CD14-positive monocyte (primary cell): ENCODE measurements around the gene IL4R. TPM values are rescaled to one million over a fixed set of nuclear protein-coding genes. Genes with fewer than 3 reads are reported as not detected.
"Not testable (repeated sequence)": the region's sequence is repeated elsewhere in the genome, so short reads cannot be mapped to it uniquely, and the experiment has no call there.

ENCODE experiments used
- DNase-seq, 3 donors: peaks; one replicate each; pipeline ENCODE4 v3.0.0-alpha.2; 2011 to 2022
- H2AFZ ChIP-seq: 2 replicates; pipeline ENCODE4 v1.6.0; 2012; ENCODE audit warnings: mild to moderate bottlenecking, low read depth, low read length, inconsistent platforms; ENCODE audit not compliant: insufficient read depth, poor library complexity, severe bottlenecking
- H3K27ac ChIP-seq, 2 donors: 1 replicate in 1 of 2; 2 replicates in 1 of 2; pipeline ENCODE4 v1.5.1; 2012 to 2013; ENCODE audit warnings: low read length in 2 of 2, control low read depth in 1 of 2, inconsistent platforms in 1 of 2, low read depth in 1 of 2, mild to moderate bottlenecking in 1 of 2
- H3K27me3 ChIP-seq, 2 donors: one replicate each; pipeline versions ENCODE4 v1.6.0 to v1.6.1; 2011 to 2013; ENCODE audit warnings: low read length in 2 of 2; ENCODE audit not compliant: control insufficient read depth in 2 of 2, insufficient read depth in 2 of 2
- H3K36me3 ChIP-seq, 2 donors: replicated peaks in 1 of 2; 1 replicate in 1 of 2; 2 replicates in 1 of 2; pipeline versions ENCODE4 v1.5.1 to v1.6.1; 2012 to 2013; ENCODE audit warnings: low read length in 2 of 2, control low read depth in 1 of 2, inconsistent platforms in 1 of 2, mild to moderate bottlenecking in 1 of 2; ENCODE audit not compliant: insufficient read depth in 2 of 2, control insufficient read depth in 1 of 2
- H3K4me1 ChIP-seq, 2 donors: 1 replicate in 1 of 2; 2 replicates in 1 of 2; pipeline versions ENCODE4 v1.5.1 to v1.6.1; 2012 to 2013; ENCODE audit warnings: low read length in 2 of 2, control low read depth in 1 of 2, inconsistent platforms in 1 of 2, mild to moderate bottlenecking in 1 of 2, moderate library complexity in 1 of 2; ENCODE audit not compliant: insufficient read depth in 2 of 2, control insufficient read depth in 1 of 2
- H3K4me2 ChIP-seq: replicated peaks from 2 replicates; pipeline ENCODE3; 2012; ENCODE audit warnings: low read length, moderate library complexity, mild to moderate bottlenecking; ENCODE audit not compliant: poor library complexity, severe bottlenecking; ENCODE audit errors: extremely low read depth
- H3K4me3 ChIP-seq, 3 experiments: fragments of 200-600 bp in 1 of 3; sonication (generic) in 1 of 3; replicated peaks in 1 of 3; 1 replicate in 2 of 3; 2 replicates in 1 of 3; pipeline ENCODE4 v1.5.1; 2011 to 2013; ENCODE audit warnings: low read length in 3 of 3, mild to moderate bottlenecking in 3 of 3, control low read depth in 2 of 3, low read depth in 2 of 3, inconsistent platforms in 1 of 3, moderate library complexity in 1 of 3
- H3K79me2 ChIP-seq: 2 replicates; pipeline ENCODE4 v1.6.0; 2012; ENCODE audit warnings: mild to moderate bottlenecking, control low read depth, inconsistent platforms, low read length, moderate library complexity; ENCODE audit not compliant: insufficient read depth
- H3K9ac ChIP-seq: 2 replicates; pipeline ENCODE4 v1.6.0; 2017; ENCODE audit warnings: low read length, mild to moderate bottlenecking; ENCODE audit not compliant: insufficient read depth, poor library complexity, severe bottlenecking
- H3K9me3 ChIP-seq, 2 donors: replicated peaks in 1 of 2; 1 replicate in 1 of 2; 2 replicates in 1 of 2; pipeline versions ENCODE4 v1.5.1 to v1.6.1; 2012 to 2013; ENCODE audit warnings: low read length in 2 of 2, control low read depth in 1 of 2; ENCODE audit not compliant: control insufficient read depth in 1 of 2, insufficient read depth in 1 of 2
- H4K20me1 ChIP-seq: 2 replicates; pipeline ENCODE4 v1.6.0; 2012; ENCODE audit warnings: mild to moderate bottlenecking, low read length, control low read depth, moderate library complexity; ENCODE audit not compliant: insufficient read depth
- H3K27ac Mint-ChIP-seq, 7 donors: one replicate each; pipeline ENCODE4 v1.8.0; 2020; ENCODE audit warnings: mild to moderate bottlenecking in 7 of 7, mixed read lengths in 7 of 7, moderate library complexity in 6 of 7, inconsistent platforms in 2 of 7
- H3K27me3 Mint-ChIP-seq, 3 donors: one replicate each; pipeline ENCODE4 v1.8.0; 2021 to 2022; ENCODE audit warnings: low read depth in 3 of 3, mild to moderate bottlenecking in 3 of 3, mixed read lengths in 3 of 3, moderate library complexity in 3 of 3, inconsistent platforms in 1 of 3
- H3K36me3 Mint-ChIP-seq, 2 donors: one replicate each; pipeline ENCODE4 v1.8.0; 2020; ENCODE audit warnings: mixed read lengths in 2 of 2, inconsistent platforms in 1 of 2, mild to moderate bottlenecking in 1 of 2
- H3K4me1 Mint-ChIP-seq: one replicate; pipeline ENCODE4 v1.8.0; 2020; ENCODE audit warnings: mild to moderate bottlenecking, mixed read lengths
- H3K4me3 Mint-ChIP-seq, 2 donors: one replicate each; pipeline ENCODE4 v1.8.0; 2020; ENCODE audit warnings: mild to moderate bottlenecking in 2 of 2, mixed read lengths in 2 of 2, moderate library complexity in 1 of 2
- H3K9me3 Mint-ChIP-seq, 7 donors: one replicate each; pipeline ENCODE4 v1.8.0; 2020 to 2022; ENCODE audit warnings: mixed read lengths in 7 of 7, mild to moderate bottlenecking in 6 of 7, moderate library complexity in 6 of 7, inconsistent platforms in 2 of 7
- CTCF ChIP-seq: fragments of 200-600 bp; IDR thresholded peaks from one replicate; pipeline ENCODE4 v1.8.0; 2022; ENCODE audit warnings: antibody characterized with exemption, mild to moderate bottlenecking
- WGBS: methylation state at CpG from one replicate; pipeline ENCODE4 v1.1.5; 2013; ENCODE audit warnings: missing lambda C conversion rate; ENCODE audit not compliant: insufficient coverage; 5-methylcytosine and 5-hydroxymethylcytosine counted together
- intact Hi-C, 2 donors: fragments of 100-400 bp; cut with micrococcal nuclease; formaldehyde crosslinking; loops; one replicate each; pipeline versions ENCODE4 v1.15.0 to v1.15.1; 2023
- polyA plus RNA-seq, 3 donors: library from polyadenylated mRNA; depleted of rRNA in 1 of 3; unstranded in 2 of 3; stranded (reverse) in 1 of 3; fragments of 300-500 nt in 2 of 3; fragments of >200 nt in 1 of 3; fragmentation: Illumina TruSeq in 2 of 3; gene quantifications; 1 replicate in 2 of 3; 2 replicates in 1 of 3; pipeline ENCODE4 v1.2.3, GENCODE V29; 2012 to 2021

The IL4R gene
- polyA plus RNA-seq, 3 donors = 25.1 to 80.4 (median 35.6) TPM

- TF ChIP-seq CTCF = no peak
- peak; percentile 74 to 86 (median 79) for DNase-seq
Measured at GRCh38 chr16:27287887-27288286, 25.9 kb upstream of the IL4R start.

DNA sequence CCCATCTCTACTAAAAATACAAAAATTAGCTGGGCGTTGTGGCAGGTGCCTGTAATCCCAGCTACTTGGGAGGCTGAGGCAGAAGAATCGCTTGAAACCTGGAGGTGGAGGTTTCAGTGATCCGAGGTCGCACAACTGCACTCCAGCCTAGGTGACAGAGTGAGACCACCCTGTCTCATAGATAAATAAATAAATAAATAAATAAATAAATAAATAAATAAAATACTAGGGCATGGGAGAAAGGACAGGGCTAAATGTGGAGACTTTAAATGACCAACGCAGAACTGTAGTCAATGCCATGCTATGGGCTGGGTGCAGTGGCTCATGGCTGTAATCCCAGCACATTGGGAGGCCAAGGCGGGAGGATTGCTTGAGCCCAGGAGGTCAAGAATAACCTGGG, 25.5 kb upstream of the IL4R start:
- H3K9ac ChIP-seq, H3K79me2 ChIP-seq, H2AFZ ChIP-seq, H3K36me3 ChIP-seq, H3K4me2 ChIP-seq, H3K27me3 ChIP-seq, H3K4me3 ChIP-seq, H3K27me3 Mint-ChIP-seq, H3K9me3 ChIP-seq, H4K20me1 ChIP-seq, DNase-seq, H3K4me3 Mint-ChIP-seq, intact Hi-C loops: not testable (repeated sequence)
- Mint-ChIP-seq H3K9me3 (peaks cover 0 to 12% (median 0%) of the 10 kb centered on the region in 7 donors), H3K27ac (peak overlapping the region; percentile 91 to 97 (median 96)), H3K36me3 (peaks cover 9 to 11% of the 10 kb centered on the region in 2 donors), H3K4me1 (peaks cover 45% of the 10 kb centered on the region)
- Histone ChIP-seq H3K27ac (peak overlapping the region; percentile 64 to 79), H3K4me1 (peaks cover 39 to 45% of the 10 kb centered on the region in 2 donors)
- WGBS = 100% methylated on average over 1 of the region's 6 CpGs

More at GRCh38 chr16:27287887-27288286, 25.9 kb upstream of the IL4R start:
- peak overlapping the region; percentile 64 to 79 for H3K27ac ChIP-seq
- H3K9ac ChIP-seq = no peak overlapping the region
- peaks cover 0 to 12% (median 0%) of the 10 kb centered on the region in 7 donors for H3K9me3 Mint-ChIP-seq
- H3K36me3 Mint-ChIP-seq = peaks cover 9 to 11% of the 10 kb centered on the region in 2 donors
- peaks cover 45% of the 10 kb centered on the region for H3K4me1 Mint-ChIP-seq
- intact Hi-C loops = no loop called here
- no peaks in the 10 kb centered on the region for H3K27me3 ChIP-seq
- WGBS = 4% methylated on average over 4 of the region's 11 CpGs
- H3K27me3 Mint-ChIP-seq = peaks cover 0 to 9% (median 1%) of the 10 kb centered on the region in 3 donors
- H2AFZ ChIP-seq = no peak overlapping the region
- no peaks in the 10 kb centered on the region for H3K36me3 ChIP-seq
- H3K4me3 ChIP-seq = no peak overlapping the region
- no peaks in the 10 kb centered on the region for H3K79me2 ChIP-seq
- H3K9me3 ChIP-seq = no peaks in the 10 kb centered on the region
- H3K4me3 Mint-ChIP-seq = peak overlapping the region in 1 of 2 donors; percentile 37
- H3K4me2 ChIP-seq = no peak overlapping the region
- H4K20me1 ChIP-seq = no peaks in the 10 kb centered on the region
- H3K4me1 ChIP-seq = peaks cover 39 to 45% of the 10 kb centered on the region in 2 donors
- H3K27ac Mint-ChIP-seq = peak overlapping the region; percentile 91 to 97 (median 96)
